Right atrium auricular region (tissue), 2 donors: ENCODE results near the gene ATXN3. TPM values are rescaled to one million over a fixed set of nuclear protein-coding genes. Genes with fewer than 3 reads are reported as not detected.

Experiments used
- DNase-seq: peaks from one replicate; pipeline ENCODE4 v3.0.0-alpha.2; 2019; ENCODE audit warnings: low spot score
- H3K27ac ChIP-seq, 2 donors: fragments of 200-600 bp; sonication (generic); 1 replicate in 1 of 2; 2 replicates in 1 of 2; pipeline ENCODE4 v1.5.1; 2016 to 2019
- H3K27me3 ChIP-seq, 2 donors: fragments of 200-600 bp; sonication (generic); one replicate each; pipeline versions ENCODE4 v1.5.1 to v1.6.0; 2017 to 2019
- H3K36me3 ChIP-seq: fragments of 200-600 bp; sonication (generic); one replicate; pipeline ENCODE4 v1.5.1; 2016
- H3K4me1 ChIP-seq, 2 donors: fragments of 200-600 bp; sonication (generic); one replicate each; pipeline versions ENCODE4 v1.5.1 to v1.6.0; 2017 to 2019
- H3K4me3 ChIP-seq, 2 donors: fragments of 200-600 bp; sonication (generic); 1 replicate in 1 of 2; 2 replicates in 1 of 2; pipeline ENCODE4 v1.5.1; 2017 to 2019; ENCODE audit warnings: mild to moderate bottlenecking in 1 of 2, moderate library complexity in 1 of 2
- H3K9me3 ChIP-seq, 2 donors: fragments of 200-600 bp; sonication (generic); one replicate each; pipeline ENCODE4 v1.5.1; 2019
- CTCF ChIP-seq, 2 donors: fragments of 200-600 bp; sonication (generic); IDR thresholded peaks; one replicate each; pipeline ENCODE4 v1.5.1; 2019; ENCODE audit warnings: antibody characterized with exemption in 2 of 2
- total RNA-seq, 2 donors: library from RNA; depleted of rRNA; stranded (reverse); fragments of >200 nt; gene quantifications; one replicate each; pipeline ENCODE4 v1.1.0, GENCODE V29; 2016

Gene ATXN3
- total RNA-seq, 2 donors from 2014 or later: 9.1 to 17.9 TPM

GRCh38 chr14:92121207-92121669 lies 14.9 kb upstream of the ATXN3 start:
- DNase-seq: no peak
- Histone ChIP-seq H3K4me1 (peaks cover 0 to 20% of the 10 kb centered on the region in 2 donors), H3K27me3 (no peaks in the 10 kb centered on the region), H3K27ac (peak overlapping the region; percentile 86 to 91), H3K4me3 (peak overlapping the region; percentile 66 to 83), H3K9me3 (no peaks in the 10 kb centered on the region), H3K36me3 (peaks cover 21% of the 10 kb centered on the region)
- TF ChIP-seq CTCF (IDR thresholded peaks at IDR 0.05): no peak

- no peaks in the 10 kb centered on the region for H3K36me3 ChIP-seq
- H3K4me3 ChIP-seq: no peak overlapping the region
- H3K27ac ChIP-seq: no peak overlapping the region
- DNase-seq: no peak
- no peak for TF ChIP-seq CTCF (IDR thresholded peaks at IDR 0.05)
- peaks cover 0 to 10% of the 10 kb centered on the region in 2 donors for H3K4me1 ChIP-seq
- H3K9me3 ChIP-seq: no peaks in the 10 kb centered on the region
- H3K27me3 ChIP-seq: no peaks in the 10 kb centered on the region
These were observed 3.1 kb upstream of the ATXN3 start for GRCh38 chr14:92109490-92109889.

DNA sequence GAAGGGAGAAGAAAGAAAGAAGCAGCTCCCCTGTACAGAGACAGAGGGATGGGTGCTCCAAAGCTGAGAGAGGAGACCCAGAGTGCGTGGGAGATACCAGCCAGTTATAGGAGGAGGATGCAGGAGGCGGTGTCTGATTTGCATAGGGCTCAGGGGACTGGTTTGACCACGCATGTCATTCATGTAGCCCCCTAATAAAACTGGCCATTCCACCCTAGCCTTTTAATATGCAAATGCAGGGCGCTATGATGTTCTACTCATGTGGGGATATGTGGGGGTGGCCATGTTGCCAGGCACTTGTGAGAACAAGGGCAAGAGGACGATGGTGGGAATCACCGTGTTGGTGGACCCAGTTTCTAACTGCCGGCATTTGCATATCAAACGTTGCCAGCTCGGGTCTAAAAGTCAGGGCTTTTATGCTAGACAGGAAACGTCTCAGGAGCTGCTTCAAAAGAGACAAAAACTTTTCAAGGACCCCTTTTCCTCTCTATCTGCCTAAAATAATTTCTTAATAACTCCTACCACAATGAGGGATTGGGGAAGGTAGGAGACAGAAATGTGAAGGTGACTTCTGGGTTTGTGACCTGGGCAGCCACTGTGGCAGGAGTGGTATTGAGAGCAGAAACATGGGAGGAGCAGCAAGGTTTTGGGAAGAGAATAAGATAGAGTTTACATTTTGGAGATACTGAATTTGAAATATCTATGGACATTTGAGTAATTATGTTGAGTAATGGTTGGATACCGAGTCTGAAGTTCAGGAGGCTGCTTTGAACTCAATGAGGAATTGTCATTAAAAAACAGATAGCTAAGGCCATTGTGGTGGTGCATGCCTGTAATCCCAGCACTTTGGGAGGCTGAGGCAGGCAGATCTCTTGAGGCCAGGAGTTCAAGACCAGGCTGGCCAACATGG lies 2.2 kb upstream of the ATXN3 start:
- DNase-seq: no peak
- Histone ChIP-seq H3K9me3 (no peaks in the 10 kb centered on the region), H3K27me3 (no peaks in the 10 kb centered on the region), H3K27ac (no peak overlapping the region), H3K4me1 (peaks cover 0 to 19% of the 10 kb centered on the region in 2 donors), H3K36me3 (no peaks in the 10 kb centered on the region), H3K4me3 (no peak overlapping the region)
- TF ChIP-seq CTCF (IDR thresholded peaks at IDR 0.05): no peak

DNA sequence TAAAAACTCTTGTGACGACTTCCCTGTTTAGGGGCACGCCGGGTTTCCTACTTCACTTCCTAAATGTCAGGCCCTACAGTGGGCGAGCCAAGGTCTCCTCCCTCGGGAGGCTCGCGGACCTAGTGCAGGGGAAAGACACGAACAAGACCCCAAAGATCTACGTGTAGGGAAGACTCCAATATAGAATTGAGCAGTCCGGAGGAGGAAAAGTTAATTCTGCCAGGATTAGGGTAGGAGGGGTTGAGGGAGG lies 564 bp downstream of the ATXN3 start:
- Histone ChIP-seq H3K4me3 (peak overlapping the region; percentile 83 to 87), H3K27me3 (no peaks in the 10 kb centered on the region), H3K36me3 (no peaks in the 10 kb centered on the region), H3K9me3 (no peaks in the 10 kb centered on the region), H3K4me1 (peaks cover 0 to 27% of the 10 kb centered on the region in 2 donors), H3K27ac (peak overlapping the region; percentile 96 to 98)
- no peak for TF ChIP-seq CTCF (IDR thresholded peaks at IDR 0.05)
- peak; percentile 75 for DNase-seq

- Histone ChIP-seq H3K4me1 (peaks cover 0 to 27% of the 10 kb centered on the region in 2 donors), H3K36me3 (no peaks in the 10 kb centered on the region), H3K27ac (peak overlapping the region; percentile 96 to 98), H3K9me3 (no peaks in the 10 kb centered on the region), H3K27me3 (no peaks in the 10 kb centered on the region), H3K4me3 (peak overlapping the region; percentile 83 to 87)
- no peak for TF ChIP-seq CTCF (IDR thresholded peaks at IDR 0.05)
- no peak for DNase-seq
These were observed 1.1 kb downstream of the ATXN3 start for GRCh38 chr14:92105073-92105892.
